Measurements from ENCODE around the gene PDE10A. TPM values are rescaled to one million over a fixed set of nuclear protein-coding genes. Genes with fewer than 3 reads are reported as not detected.

Gene PDE10A
- total RNA-seq, 2 donors from 2014 or later = not detected

DNA sequence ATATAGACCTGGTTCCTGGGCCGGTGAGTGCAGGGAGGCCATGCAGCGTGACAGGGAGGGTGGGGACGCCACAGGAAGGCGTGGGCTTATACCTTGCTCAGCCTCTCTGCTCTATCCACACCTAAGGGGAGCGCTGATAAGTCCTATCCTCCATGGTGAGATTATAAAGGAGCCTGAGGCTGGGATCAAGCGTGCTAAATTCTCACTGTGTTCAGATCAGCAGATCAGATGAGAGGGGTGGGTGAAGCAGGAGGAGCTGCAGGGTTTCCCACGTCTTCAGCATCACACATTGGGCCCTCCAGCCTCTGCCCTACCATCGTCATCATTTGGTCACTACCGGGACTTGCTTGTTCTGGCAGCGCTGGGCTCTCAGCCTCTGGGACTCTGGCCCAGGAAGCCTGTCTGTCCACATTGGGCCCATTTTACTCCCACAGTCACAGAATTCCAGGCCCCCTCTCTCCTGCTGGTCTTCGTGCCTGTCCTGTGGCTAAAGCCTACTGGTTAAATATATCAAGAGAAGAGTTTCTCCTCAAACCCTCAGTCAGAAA, 29.1 kb upstream of the PDE10A start:
- Mint-ChIP-seq H3K36me3 (no peaks in the 10 kb centered on the region), H3K27me3 (peaks cover 6 to 8% of the 10 kb centered on the region in 2 donors), H3K4me1 (ENCODE audit: low read depth in 2 of 2) (no peaks in the 10 kb centered on the region), H3K4me3 (no peak overlapping the region), H3K27ac (no peak overlapping the region), H3K9me3 (peaks cover 6% of the 10 kb centered on the region)
- no peak for ATAC-seq
- no peak for DNase-seq (ENCODE audit: low spot score)

DNA sequence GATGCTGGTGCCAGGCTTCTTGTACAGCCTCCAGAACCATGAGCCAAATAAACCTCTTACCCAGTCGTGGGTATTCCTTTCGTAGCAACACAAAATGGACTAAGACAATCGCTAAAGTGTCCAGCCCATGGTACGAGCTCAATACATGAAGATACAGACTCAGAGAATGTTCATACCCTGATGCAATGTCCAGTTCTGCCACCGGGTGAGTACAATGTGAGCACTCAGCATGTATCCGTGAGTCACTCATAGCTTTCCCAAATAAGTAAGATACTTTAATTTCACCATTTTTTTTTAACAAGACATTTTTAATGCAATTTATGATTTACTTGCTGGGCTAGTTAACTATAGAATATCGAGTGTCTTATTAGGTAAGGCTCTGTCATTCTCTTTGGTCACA, 26.7 kb upstream of the PDE10A start:
- H3K27ac Mint-ChIP-seq = no peak overlapping the region
- no peaks in the 10 kb centered on the region for H3K4me1 Mint-ChIP-seq (ENCODE audit: low read depth in 2 of 2)
- H3K4me3 Mint-ChIP-seq = no peak overlapping the region
- ATAC-seq (no peak), DNase-seq (ENCODE audit: low spot score) (no peak)
- peaks cover 8% of the 10 kb centered on the region for H3K9me3 Mint-ChIP-seq
- H3K36me3 Mint-ChIP-seq = no peaks in the 10 kb centered on the region
- peaks cover 0 to 6% of the 10 kb centered on the region in 2 donors for H3K27me3 Mint-ChIP-seq

DNA sequence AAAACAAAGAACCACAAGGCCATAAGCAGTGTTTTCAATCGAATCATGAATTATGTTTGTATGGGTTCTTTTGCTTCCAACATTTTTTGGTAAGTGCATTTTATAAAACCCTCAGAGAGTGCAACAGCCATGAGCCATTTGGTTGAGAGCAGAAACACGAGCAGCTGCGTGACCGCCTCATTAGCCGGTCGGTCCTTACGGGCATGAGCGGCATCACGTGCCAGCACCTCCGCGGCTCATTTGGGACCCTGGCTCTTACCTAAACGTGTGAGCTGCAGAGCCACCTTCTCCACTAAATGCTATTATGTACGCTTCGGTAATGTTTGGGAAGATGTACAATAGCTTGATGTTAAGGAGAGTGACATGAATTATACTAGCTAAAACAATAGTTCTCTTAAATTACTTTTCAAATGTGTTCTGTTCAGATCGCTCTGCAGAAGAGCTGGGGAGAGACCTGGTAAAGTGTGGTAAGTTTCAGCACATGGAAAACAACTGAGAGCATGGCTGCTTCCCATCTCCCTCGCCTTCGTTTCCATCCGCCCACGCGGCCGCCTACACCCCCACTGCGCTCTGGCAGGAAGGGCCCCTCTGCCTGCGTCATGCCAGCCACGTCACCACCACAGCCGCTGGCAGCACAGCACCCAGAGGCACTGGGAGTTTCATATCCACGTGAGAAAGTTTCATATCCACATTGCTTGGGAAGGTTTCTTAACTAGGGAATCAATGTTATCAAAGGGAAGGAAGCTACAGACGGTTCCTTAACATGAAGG, 23.7 kb upstream of the PDE10A start:
- ATAC-seq = no peak
- H3K27me3 Mint-ChIP-seq = peaks cover 0 to 9% of the 10 kb centered on the region in 2 donors
- H3K27ac Mint-ChIP-seq = no peak overlapping the region
- no peaks in the 10 kb centered on the region for H3K36me3 Mint-ChIP-seq
- no peak for DNase-seq (ENCODE audit: low spot score)
- H3K9me3 Mint-ChIP-seq = peaks cover 12% of the 10 kb centered on the region
- H3K4me3 Mint-ChIP-seq = no peak overlapping the region
- H3K4me1 Mint-ChIP-seq (ENCODE audit: low read depth in 2 of 2) = no peaks in the 10 kb centered on the region

DNA sequence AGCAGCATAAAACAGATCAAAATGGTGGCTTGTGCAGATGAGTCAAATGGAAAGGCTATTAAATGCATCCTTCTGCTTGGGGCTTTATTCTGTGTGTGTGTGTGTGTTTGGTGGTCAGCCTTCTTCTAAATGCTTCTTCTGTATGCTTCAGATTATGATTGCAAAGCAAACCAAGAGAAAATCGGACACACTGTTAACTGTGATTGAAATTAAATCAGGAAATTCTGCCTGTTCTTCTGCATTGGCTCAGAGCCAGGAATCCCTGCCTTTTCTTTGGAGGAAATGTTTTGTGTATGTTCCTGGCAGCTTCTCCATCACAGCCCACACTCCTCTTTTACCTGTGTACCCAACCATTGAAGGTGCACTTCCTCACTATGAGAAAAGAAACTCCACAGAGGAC, 22.3 kb upstream of the PDE10A start:
- Mint-ChIP-seq H3K36me3 (no peaks in the 10 kb centered on the region), H3K27ac (no peak overlapping the region), H3K4me1 (ENCODE audit: low read depth in 2 of 2) (no peaks in the 10 kb centered on the region), H3K4me3 (no peak overlapping the region), H3K9me3 (peaks cover 9% of the 10 kb centered on the region), H3K27me3 (peaks cover 0 to 7% of the 10 kb centered on the region in 2 donors)
- ATAC-seq (no peak), DNase-seq (ENCODE audit: low spot score) (no peak)

DNA sequence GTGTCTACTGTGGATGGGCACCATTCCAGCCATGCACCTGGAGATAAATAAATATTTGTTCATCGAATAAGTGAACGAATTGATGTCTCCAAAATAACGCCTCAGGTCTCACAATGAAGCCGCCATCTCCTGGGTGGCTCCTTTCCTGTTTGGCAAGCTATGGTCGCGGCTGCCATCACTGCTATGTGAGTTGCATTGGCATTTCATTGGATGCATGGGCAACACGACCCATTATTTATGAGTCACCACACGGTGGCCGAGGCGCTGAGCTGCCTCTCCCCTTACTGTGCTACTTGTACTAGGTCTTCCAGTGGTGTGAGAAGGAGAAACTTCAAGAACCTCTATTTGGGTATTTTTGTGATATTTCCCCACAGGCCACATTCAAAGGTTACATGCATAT, 21.3 kb upstream of the PDE10A start:
- Mint-ChIP-seq H3K4me3 (no peak overlapping the region), H3K4me1 (ENCODE audit: low read depth in 2 of 2) (no peaks in the 10 kb centered on the region), H3K27ac (no peak overlapping the region), H3K9me3 (peaks cover 6% of the 10 kb centered on the region), H3K27me3 (peaks cover 0 to 3% of the 10 kb centered on the region in 2 donors), H3K36me3 (no peaks in the 10 kb centered on the region)
- ATAC-seq = no peak
- no peak for DNase-seq (ENCODE audit: low spot score)

DNA sequence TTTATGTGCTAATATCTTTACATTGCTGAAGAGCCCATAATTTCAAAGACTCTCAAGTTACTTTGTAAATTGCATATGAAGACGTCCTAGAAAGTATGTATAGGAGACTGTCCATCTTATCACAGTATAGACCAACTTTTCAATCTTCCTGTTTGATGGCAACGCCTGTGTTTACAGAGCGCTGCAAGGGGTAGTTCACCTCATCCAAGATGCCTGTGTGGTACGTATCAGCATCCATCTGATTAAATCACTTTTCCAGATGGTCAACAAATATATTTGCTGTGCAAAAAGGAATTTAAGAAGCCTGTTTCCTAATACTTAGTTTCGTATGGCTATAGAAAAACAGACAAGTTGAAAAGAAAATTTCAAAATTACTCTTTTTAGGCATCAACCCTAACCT, 17.9 kb upstream of the PDE10A start:
- Mint-ChIP-seq H3K36me3 (no peaks in the 10 kb centered on the region), H3K27me3 (peaks cover 0 to 3% of the 10 kb centered on the region in 2 donors), H3K4me3 (no peak overlapping the region), H3K9me3 (peaks cover 9% of the 10 kb centered on the region), H3K27ac (no peak overlapping the region), H3K4me1 (ENCODE audit: low read depth in 2 of 2) (no peaks in the 10 kb centered on the region)
- no peak for ATAC-seq
- no peak for DNase-seq (ENCODE audit: low spot score)

DNA sequence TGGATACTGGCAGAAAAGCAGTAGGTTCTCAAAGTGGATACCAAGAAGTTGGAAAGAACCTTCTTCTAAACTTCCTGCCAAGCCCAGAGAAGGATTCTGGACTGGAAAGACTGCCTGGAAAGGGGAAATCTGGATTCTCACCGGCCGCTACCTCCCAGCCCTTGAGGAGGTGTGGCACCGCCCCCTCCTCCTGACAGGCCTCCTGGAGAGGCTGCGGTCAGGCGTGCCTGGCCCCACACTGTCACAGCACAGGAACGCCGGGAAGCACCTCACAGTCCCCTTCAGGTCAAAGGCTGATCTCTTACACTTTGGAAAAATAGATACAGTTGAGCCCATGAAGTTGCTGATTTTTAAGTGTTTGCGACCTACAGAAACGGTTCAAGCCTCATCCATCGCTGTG, 16.3 kb upstream of the PDE10A start:
- no peak overlapping the region for H3K4me3 Mint-ChIP-seq
- DNase-seq (ENCODE audit: low spot score) (no peak), ATAC-seq (no peak)
- H3K27me3 Mint-ChIP-seq = peaks cover 0 to 3% of the 10 kb centered on the region in 2 donors
- H3K36me3 Mint-ChIP-seq = no peaks in the 10 kb centered on the region
- peaks cover 9% of the 10 kb centered on the region for H3K9me3 Mint-ChIP-seq
- H3K4me1 Mint-ChIP-seq (ENCODE audit: low read depth in 2 of 2) = no peaks in the 10 kb centered on the region
- no peak overlapping the region for H3K27ac Mint-ChIP-seq

DNA sequence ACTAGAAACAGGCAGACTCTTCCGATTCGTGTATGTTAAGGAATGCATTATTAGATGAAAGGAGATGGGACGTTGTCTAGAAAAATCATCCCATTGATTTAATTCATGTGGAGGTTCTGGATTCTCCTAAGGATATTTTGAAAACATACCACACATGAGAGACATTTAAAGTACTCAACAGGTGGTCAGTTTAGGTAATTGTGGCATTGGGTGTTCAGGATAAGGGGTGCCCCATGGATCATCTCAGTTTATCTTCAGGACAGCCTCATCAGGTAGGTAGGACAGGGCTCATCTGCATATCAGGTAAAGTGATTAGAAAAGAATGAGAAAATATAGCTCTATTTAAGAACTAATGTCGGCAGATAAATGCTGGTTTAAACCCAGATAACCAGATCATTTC, 15.9 kb upstream of the PDE10A start:
- Mint-ChIP-seq H3K9me3 (peaks cover 7% of the 10 kb centered on the region), H3K27me3 (peaks cover 0 to 1% of the 10 kb centered on the region in 2 donors), H3K4me3 (no peak overlapping the region), H3K36me3 (no peaks in the 10 kb centered on the region), H3K4me1 (ENCODE audit: low read depth in 2 of 2) (no peaks in the 10 kb centered on the region), H3K27ac (no peak overlapping the region)
- ATAC-seq = no peak
- DNase-seq (ENCODE audit: low spot score) = no peak

DNA sequence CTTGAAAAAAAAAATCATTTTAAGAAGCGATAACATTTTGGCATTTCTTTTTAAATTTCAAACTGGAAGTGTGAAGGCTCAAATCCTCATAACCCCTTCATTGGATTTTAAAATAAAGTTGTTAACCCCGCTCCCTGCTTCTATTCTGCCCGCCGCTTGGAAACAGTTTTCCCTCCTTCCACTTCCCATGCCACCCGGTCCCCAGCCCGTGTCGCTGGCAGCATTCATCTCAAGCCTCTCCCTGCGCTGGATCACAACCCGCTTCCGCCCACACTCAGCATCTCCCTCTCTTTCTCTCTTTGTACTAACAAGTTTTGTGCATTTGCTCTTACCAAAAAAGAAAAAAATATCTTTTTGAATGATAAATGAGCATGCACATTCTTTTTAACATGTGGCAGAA, 15.4 kb upstream of the PDE10A start:
- H3K27me3 Mint-ChIP-seq = no peaks in the 10 kb centered on the region
- no peaks in the 10 kb centered on the region for H3K36me3 Mint-ChIP-seq

DNA sequence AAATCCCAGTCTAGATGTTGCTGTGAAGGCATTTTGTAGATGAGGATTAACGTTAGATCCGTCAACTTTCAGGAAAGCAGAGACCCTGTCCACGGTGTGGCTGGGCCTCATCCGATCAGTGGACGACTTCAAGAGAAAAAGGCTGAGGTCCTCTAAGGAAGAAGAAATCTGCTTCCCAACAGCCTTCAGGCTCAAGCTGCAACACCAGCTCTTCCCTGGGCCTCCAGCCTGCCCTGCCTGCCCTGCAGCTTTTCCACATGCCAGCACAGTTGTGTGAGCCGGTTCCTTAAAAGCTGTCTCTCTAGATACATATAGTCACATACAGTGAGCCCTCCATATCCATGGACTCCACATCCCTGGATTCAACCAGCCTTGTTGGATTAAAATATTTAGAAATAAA, 14.1 kb upstream of the PDE10A start:
- H3K36me3 Mint-ChIP-seq = no peaks in the 10 kb centered on the region
- no peak overlapping the region for H3K27ac Mint-ChIP-seq
- peaks cover 6% of the 10 kb centered on the region for H3K9me3 Mint-ChIP-seq
- no peaks in the 10 kb centered on the region for H3K27me3 Mint-ChIP-seq
- DNase-seq (ENCODE audit: low spot score) (no peak), ATAC-seq (no peak)
- H3K4me3 Mint-ChIP-seq = no peak overlapping the region
- no peaks in the 10 kb centered on the region for H3K4me1 Mint-ChIP-seq (ENCODE audit: low read depth in 2 of 2)

More for the DNA sequence above, 15.4 kb upstream of the PDE10A start:
- ATAC-seq = no peak
- H3K4me3 Mint-ChIP-seq = no peak overlapping the region
- H3K27ac Mint-ChIP-seq = no peak overlapping the region
- DNase-seq (ENCODE audit: low spot score) = no peak
- peaks cover 6% of the 10 kb centered on the region for H3K9me3 Mint-ChIP-seq
- no peaks in the 10 kb centered on the region for H3K4me1 Mint-ChIP-seq (ENCODE audit: low read depth in 2 of 2)

DNA sequence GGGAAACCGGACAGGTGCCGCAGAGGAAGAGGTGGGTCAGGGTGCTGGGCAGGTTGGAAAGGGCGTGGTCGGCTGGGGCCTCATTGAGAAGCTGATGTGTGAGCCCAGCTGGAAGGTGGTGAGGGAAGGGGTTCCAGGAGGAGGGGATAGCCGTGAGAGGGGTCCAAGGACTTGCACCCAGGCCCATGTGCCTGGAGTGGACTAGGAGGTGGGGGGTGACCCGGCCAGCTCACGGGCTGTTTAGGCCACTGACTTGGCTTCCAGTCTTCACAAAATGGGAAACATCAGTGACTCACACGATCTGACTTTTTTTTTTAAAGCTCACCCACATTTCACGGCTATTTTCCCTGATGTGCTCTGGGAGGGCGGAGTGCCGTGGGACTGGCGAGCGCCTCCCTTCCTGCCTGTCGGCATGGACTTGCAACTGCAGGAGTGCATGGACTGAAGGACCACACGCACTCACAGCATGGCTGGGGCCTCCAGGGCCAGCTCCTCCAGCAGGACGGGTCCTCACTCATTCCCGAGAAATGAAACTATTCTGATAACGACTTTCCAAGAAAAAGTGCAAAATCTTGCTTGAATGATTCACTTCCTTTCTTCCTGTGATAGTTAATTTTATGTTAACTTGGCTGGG, 13.5 kb upstream of the PDE10A start:
- peaks cover 6% of the 10 kb centered on the region for H3K9me3 Mint-ChIP-seq
- no peak overlapping the region for H3K4me3 Mint-ChIP-seq
- H3K4me1 Mint-ChIP-seq (ENCODE audit: low read depth in 2 of 2) = no peaks in the 10 kb centered on the region
- H3K27ac Mint-ChIP-seq = no peak overlapping the region
- no peaks in the 10 kb centered on the region for H3K36me3 Mint-ChIP-seq
- no peak for ATAC-seq
- no peak for DNase-seq (ENCODE audit: low spot score)
- H3K27me3 Mint-ChIP-seq = peaks cover 0 to under 1% of the 10 kb centered on the region in 2 donors

DNA sequence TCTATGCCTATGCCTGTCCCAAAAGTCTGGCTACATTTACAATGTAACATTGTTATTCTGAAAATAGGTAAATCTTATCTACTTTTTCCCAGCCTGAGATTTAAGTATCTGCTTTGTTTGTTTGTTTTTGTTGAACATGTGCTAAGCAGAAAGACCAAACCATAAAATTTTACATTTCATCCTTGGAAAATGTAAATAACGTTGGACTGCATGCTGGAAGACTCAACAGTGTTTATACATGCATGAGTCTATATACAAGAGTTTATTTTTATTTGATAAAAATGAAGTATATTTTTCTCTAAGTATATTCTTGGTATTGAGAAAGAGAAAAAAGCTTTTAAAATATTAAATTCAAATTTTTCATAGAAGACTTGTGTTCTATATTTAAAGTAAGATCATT, 12.1 kb upstream of the PDE10A start:
- H3K9me3 Mint-ChIP-seq = peaks cover 6% of the 10 kb centered on the region
- H3K36me3 Mint-ChIP-seq = no peaks in the 10 kb centered on the region
- ATAC-seq (no peak), DNase-seq (ENCODE audit: low spot score) (no peak)
- H3K4me3 Mint-ChIP-seq = no peak overlapping the region
- no peaks in the 10 kb centered on the region for H3K4me1 Mint-ChIP-seq (ENCODE audit: low read depth in 2 of 2)
- H3K27ac Mint-ChIP-seq = no peak overlapping the region
- H3K27me3 Mint-ChIP-seq = peaks cover 3 to 5% of the 10 kb centered on the region in 2 donors

DNA sequence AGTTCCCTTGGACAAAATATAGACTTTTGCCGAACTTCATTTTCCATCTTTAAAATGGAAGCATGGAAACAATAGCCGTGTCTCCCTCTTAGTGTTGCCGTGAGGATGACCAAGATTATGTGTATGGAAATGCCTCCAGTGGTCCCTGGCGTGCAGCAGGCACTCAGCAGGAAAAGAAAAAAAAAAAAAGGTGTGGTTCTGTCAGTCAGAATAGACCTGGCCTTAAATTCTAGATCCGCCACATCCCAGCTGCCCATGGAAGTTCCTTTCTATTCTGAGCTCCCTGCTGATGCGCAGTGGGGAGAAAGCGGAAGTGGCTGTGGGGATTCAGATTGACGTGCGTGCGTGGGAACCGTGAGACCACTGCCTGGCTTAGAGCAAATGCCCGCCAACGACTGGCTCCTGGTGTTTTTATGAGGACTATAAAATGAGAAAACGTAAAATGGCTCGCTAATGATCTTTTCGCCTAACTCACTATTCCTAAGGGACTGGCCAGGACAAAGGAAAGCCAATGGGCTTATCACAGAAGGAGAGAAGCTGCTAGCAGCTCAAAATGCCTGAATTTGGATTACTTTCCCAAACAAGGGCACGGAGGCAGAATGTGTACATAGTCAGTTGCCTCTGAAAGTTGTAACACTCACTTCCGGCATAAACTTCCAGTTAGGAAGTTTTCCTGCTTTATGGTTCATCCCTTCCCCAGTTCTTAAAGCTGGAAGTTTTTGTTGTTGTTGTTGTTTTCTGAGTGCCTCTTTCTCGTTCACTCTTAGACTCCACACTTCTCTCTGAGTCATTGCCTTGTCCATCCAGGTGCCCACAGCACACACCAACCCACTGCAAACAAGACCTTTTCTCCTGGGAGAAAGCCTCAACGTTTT, 11.4 kb upstream of the PDE10A start:
- Mint-ChIP-seq H3K9me3 (peaks cover 6% of the 10 kb centered on the region), H3K27ac (no peak overlapping the region), H3K36me3 (no peaks in the 10 kb centered on the region), H3K4me1 (ENCODE audit: low read depth in 2 of 2) (no peaks in the 10 kb centered on the region), H3K4me3 (no peak overlapping the region), H3K27me3 (peaks cover 3 to 5% of the 10 kb centered on the region in 2 donors)
- no peak for DNase-seq (ENCODE audit: low spot score)
- ATAC-seq = no peak
